Activated T-cell treated with anti-CD3 and anti-CD28 coated beads, Interleukin-2, amount 50 U/mL, for 72 hours (primary cell): ENCODE results near the gene POLR1B. TPM values are rescaled to one million over a fixed set of nuclear protein-coding genes. Genes with fewer than 3 reads are reported as not detected.
A peak's percentile ranks its signal among the peaks of the same experiment; 100 is the strongest.
"Not testable (repeated sequence)": the region's sequence is repeated elsewhere in the genome, so short reads cannot be mapped to it uniquely, and the experiment has no call there.

Experiments
- ATAC-seq, 2 donors: fragments of 150-1000 bp; cut with Tn5 transposase; replicated peaks in 1 of 2; 2 replicates each; pipeline ENCODE4 v1.10.0; 2021; ENCODE audit warnings: moderate library complexity in 2 of 2, mild to moderate bottlenecking in 1 of 2
- DNase-seq, 2 donors: peaks; one replicate each; pipeline ENCODE4 v3.0.0; 2021 to 2022; ENCODE audit warnings: mixed read lengths in 1 of 2
- H3K27ac Mint-ChIP-seq: one replicate; pipeline ENCODE4 v1.8.0; 2022; ENCODE audit warnings: mild to moderate bottlenecking, moderate library complexity, mixed read lengths
- H3K27me3 Mint-ChIP-seq: one replicate; pipeline ENCODE4 v1.8.0; 2022; ENCODE audit warnings: low read depth, mixed read lengths
- H3K36me3 Mint-ChIP-seq, 2 donors: one replicate each; pipeline ENCODE4 v1.8.0; 2022; ENCODE audit warnings: mixed read lengths in 2 of 2, mild to moderate bottlenecking in 1 of 2; ENCODE audit not compliant: insufficient read depth in 2 of 2
- H3K4me1 Mint-ChIP-seq: one replicate; pipeline ENCODE4 v1.8.0; 2022; ENCODE audit warnings: low read depth, mixed read lengths
- H3K4me3 Mint-ChIP-seq, 2 donors: one replicate each; pipeline ENCODE4 v1.8.0; 2022; ENCODE audit warnings: mild to moderate bottlenecking in 2 of 2, mixed read lengths in 2 of 2, moderate library complexity in 2 of 2
- H3K9me3 Mint-ChIP-seq, 2 donors: one replicate each; pipeline ENCODE4 v1.8.0; 2022; ENCODE audit warnings: mixed read lengths in 2 of 2
- total RNA-seq, 2 donors: library from RNA; stranded (reverse); gene quantifications; one replicate each; pipeline ENCODE4 v1.2.3, GENCODE V29; 2022

The POLR1B gene
- total RNA-seq, result 10 to 100 TPM; 39.3 to 45.3 TPM

DNA sequence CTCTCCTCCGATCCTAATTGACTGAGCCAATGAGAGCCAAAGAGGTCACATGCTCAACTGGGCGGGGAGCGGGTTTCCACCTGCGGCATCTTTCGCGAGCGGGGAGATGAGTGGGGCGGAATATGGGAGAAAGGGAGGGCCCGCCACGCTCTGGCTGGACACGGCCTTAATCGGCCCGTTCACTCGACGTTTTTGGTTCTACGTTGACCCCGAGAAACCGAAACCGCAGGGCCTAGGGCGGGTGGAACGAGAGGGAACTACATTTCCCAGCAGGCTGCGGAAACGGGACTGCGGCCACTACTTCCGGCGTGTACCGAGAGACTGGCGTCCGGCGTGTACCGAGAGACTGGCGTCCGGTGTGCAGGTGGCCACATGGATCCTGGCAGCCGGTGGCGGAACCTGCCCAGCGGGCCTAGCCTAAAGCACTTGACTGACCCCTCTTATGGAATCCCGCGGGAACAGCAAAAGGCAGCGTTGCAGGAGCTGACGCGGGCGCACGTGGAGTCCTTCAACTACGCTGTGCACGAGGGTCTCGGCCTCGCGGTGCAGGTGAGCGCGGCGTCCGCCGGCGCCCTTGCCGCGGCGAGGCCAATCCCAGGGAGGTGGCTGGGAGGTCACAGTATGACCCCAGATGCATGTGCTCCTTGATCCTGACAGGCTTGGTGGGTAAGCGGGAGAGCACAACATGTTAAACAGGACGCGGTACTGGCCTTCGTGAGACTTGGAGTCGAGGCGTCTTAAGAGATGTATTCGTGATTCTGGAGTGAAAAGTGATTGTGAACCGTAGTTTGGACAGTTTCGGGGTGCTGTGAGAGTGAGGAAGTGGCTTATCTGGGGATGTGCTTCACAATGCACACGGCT, at the start of gene POLR1B:
TSS of gene POLR1B (plus strand) at position 343 of the 861 bp plus-strand sequence. CDS start at position 373, 30 bp downstream.
- Mint-ChIP-seq H3K4me1 (peaks cover 10% of the 10 kb centered on the region), H3K36me3 (peaks cover 3 to 7% of the 10 kb centered on the region in 2 donors), H3K9me3 (no peaks in the 10 kb centered on the region), H3K4me3 (no peak within 1 kb of the TSS), H3K27me3 (no peaks in the 10 kb centered on the region), H3K27ac (no peak within 1 kb of the TSS)
- peak; percentile 86 to 87 for ATAC-seq
- peak; percentile 84 to 85 for DNase-seq

GRCh38 chr2:112493048-112493447, 49.2 kb upstream of the POLR1B start:
- Mint-ChIP-seq H3K36me3 (peaks cover 0 to 1% of the 10 kb centered on the region in 2 donors), H3K9me3 (no peaks in the 10 kb centered on the region), H3K27me3 (no peaks in the 10 kb centered on the region), H3K27ac (no peak overlapping the region), H3K4me3 (no peak overlapping the region), H3K4me1 (no peaks in the 10 kb centered on the region)
- ATAC-seq (no peak), DNase-seq (no peak)

- no peaks in the 10 kb centered on the region for H3K27me3 Mint-ChIP-seq
- DNase-seq (no peak), ATAC-seq (no peak)
- H3K36me3 Mint-ChIP-seq, result peaks cover 0 to 1% of the 10 kb centered on the region in 2 donors
- H3K9me3 Mint-ChIP-seq, result no peaks in the 10 kb centered on the region
- H3K4me3 Mint-ChIP-seq, result no peak overlapping the region
- H3K4me1 Mint-ChIP-seq, result no peaks in the 10 kb centered on the region
- H3K27ac Mint-ChIP-seq, result no peak overlapping the region
These were observed 48.2 kb upstream of the POLR1B start for GRCh38 chr2:112493858-112494648.

GRCh38 chr2:112494828-112495227, 47.4 kb upstream of the POLR1B start:
- Mint-ChIP-seq H3K27ac (no peak overlapping the region), H3K27me3 (no peaks in the 10 kb centered on the region), H3K9me3 (no peaks in the 10 kb centered on the region), H3K4me3 (no peak overlapping the region), H3K36me3 (peaks cover 0 to 2% of the 10 kb centered on the region in 2 donors), H3K4me1 (no peaks in the 10 kb centered on the region)
- DNase-seq (no peak), ATAC-seq (no peak)

GRCh38 chr2:112495878-112496277, 46.4 kb upstream of the POLR1B start:
- H3K4me3 Mint-ChIP-seq, DNase-seq, H3K27ac Mint-ChIP-seq, H3K36me3 Mint-ChIP-seq, ATAC-seq, H3K4me1 Mint-ChIP-seq, H3K27me3 Mint-ChIP-seq, H3K9me3 Mint-ChIP-seq: not testable (repeated sequence)

DNA sequence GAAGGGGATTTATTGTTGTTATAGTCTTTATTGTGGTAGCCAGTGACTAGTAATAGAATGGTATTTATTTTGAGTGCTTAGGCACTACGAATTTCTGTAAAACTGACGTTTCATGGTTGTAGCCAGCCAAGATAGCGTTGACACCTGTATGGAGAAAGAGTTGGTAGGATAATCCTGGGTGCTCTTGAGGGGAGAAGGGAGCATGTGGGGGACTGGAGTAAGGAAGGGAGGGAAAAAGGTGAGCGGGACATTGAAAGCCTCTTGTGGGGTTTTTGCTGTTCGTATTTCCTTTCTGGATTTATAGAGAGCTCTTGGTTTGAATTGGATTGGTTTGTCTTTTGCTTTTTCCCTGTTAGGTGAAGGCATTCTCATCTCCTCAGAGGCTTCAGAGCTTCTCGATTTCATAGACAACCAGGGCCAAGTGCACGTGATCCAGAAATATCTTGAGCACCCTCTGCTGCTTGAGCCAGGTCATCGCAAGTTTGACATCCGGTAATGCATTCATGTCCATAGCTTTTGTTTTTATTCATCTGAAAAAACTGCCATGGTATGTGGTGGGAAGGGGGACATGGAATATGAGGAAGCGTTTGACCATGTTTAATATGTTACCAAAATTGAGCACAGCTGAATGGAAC, 41.3 kb upstream of the POLR1B start:
- H3K4me3 Mint-ChIP-seq, H3K9me3 Mint-ChIP-seq: not testable (repeated sequence)
- ATAC-seq, result peak; percentile 51 to 55

DNA sequence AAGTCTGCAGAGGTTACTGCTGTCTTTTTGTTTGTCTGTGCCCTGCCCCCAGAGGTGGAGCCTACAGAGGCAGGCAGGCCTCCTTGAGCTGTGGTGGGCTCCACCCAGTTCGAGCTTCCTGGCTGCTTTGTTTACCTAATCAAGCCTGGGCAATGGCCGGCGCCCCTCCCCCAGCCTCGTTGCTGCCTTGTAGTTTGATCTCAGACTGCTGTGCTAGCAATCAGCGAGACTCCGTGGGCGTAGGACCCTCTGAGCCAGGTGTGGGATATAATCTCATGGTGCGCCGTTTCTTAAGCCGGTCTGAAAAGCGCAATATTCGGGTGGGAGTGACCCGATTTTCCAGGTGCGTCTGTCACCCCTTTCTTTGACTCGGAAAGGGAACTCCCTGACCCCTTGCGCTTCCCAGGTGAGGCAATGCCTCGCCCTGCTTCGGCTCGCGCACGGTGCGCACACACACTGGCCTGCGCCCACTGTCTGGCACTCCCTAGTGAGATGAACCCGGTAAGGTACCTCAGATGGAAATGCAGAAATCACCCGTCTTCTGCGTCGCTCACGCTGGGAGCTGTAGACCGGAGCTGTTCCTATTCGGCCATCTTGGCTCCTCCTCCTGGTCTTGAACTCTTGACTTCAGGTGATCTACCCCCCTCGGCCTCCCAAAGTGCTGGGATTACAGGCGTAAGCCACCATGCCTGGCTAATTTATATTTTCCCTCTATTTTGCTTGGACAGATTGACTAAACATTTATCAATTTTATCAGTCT, 32.8 kb upstream of the POLR1B start:
- H3K4me1 Mint-ChIP-seq, H3K27me3 Mint-ChIP-seq, H3K4me3 Mint-ChIP-seq, H3K27ac Mint-ChIP-seq, DNase-seq, ATAC-seq, H3K9me3 Mint-ChIP-seq: not testable (repeated sequence)
- peaks cover 3 to 12% of the 10 kb centered on the region in 2 donors for H3K36me3 Mint-ChIP-seq

More for the DNA sequence above, 41.3 kb upstream of the POLR1B start:
- not testable (repeated sequence) for H3K27ac Mint-ChIP-seq, H3K27me3 Mint-ChIP-seq, DNase-seq, H3K36me3 Mint-ChIP-seq, H3K4me1 Mint-ChIP-seq

DNA sequence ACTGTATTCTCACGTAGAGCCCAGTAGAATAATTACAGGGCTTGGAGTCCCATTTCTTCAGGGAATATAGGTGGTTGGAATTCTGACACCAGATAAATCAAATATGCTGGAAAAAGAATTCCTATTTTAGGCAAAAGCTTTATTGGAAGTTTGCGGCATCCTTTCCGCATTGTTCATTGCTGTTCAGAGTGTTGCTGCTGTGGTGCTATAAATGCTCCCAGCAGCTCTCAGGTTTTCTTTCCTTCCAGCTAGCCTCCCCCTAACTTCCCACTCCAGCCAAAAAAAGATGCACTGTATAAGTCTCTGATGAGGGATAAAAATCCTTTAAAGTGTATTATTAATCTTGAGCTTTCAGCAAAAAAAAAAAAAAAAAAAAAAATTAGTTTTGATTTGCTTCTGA, 25.5 kb upstream of the POLR1B start:
- no peaks in the 10 kb centered on the region for H3K27me3 Mint-ChIP-seq
- no peak overlapping the region for H3K4me3 Mint-ChIP-seq
- no peak for DNase-seq
- no peak for ATAC-seq
- no peaks in the 10 kb centered on the region for H3K4me1 Mint-ChIP-seq
- no peak overlapping the region for H3K27ac Mint-ChIP-seq
- H3K9me3 Mint-ChIP-seq, result no peaks in the 10 kb centered on the region
- peaks cover 12 to 22% of the 10 kb centered on the region in 2 donors for H3K36me3 Mint-ChIP-seq

DNA sequence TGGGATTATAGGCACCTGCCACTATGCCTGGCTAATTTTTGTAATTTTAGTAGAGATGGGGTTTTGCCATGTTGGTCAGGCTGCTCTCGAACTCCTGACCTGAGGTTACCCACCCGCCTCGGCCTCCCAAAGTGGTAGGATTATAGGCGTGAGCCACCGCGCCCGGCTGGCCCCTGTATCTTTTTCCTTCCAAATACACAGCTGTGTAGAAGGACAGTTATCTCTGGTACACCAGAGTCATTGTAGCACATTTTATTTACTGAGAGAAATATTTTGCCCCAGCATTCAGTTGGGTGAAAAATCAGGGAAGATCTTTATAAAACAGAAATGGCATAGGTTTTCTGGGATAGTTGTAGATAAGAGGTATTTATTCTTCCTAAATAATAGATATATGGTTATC, 23.5 kb upstream of the POLR1B start:
- DNase-seq (no peak), ATAC-seq (no peak)
- peaks cover 16 to 33% of the 10 kb centered on the region in 2 donors for H3K36me3 Mint-ChIP-seq
- no peak overlapping the region for H3K27ac Mint-ChIP-seq
- no peaks in the 10 kb centered on the region for H3K9me3 Mint-ChIP-seq
- no peaks in the 10 kb centered on the region for H3K4me1 Mint-ChIP-seq
- H3K4me3 Mint-ChIP-seq, result no peak overlapping the region
- H3K27me3 Mint-ChIP-seq, result no peaks in the 10 kb centered on the region

GRCh38 chr2:112519506-112519905, 22.8 kb upstream of the POLR1B start:
- no peak overlapping the region for H3K4me3 Mint-ChIP-seq
- peaks cover 15 to 30% of the 10 kb centered on the region in 2 donors for H3K36me3 Mint-ChIP-seq
- no peaks in the 10 kb centered on the region for H3K9me3 Mint-ChIP-seq
- no peaks in the 10 kb centered on the region for H3K4me1 Mint-ChIP-seq
- DNase-seq, result no peak
- no peaks in the 10 kb centered on the region for H3K27me3 Mint-ChIP-seq
- ATAC-seq, result no peak
- H3K27ac Mint-ChIP-seq, result no peak overlapping the region

- Mint-ChIP-seq H3K9me3 (no peaks in the 10 kb centered on the region), H3K27me3 (no peaks in the 10 kb centered on the region), H3K27ac (no peak overlapping the region), H3K4me3 (no peak overlapping the region), H3K4me1 (no peaks in the 10 kb centered on the region), H3K36me3 (peaks cover 13 to 25% of the 10 kb centered on the region in 2 donors)
- no peak for ATAC-seq
- DNase-seq, result no peak
These were observed 22.0 kb upstream of the POLR1B start for GRCh38 chr2:112520234-112520783.

DNA sequence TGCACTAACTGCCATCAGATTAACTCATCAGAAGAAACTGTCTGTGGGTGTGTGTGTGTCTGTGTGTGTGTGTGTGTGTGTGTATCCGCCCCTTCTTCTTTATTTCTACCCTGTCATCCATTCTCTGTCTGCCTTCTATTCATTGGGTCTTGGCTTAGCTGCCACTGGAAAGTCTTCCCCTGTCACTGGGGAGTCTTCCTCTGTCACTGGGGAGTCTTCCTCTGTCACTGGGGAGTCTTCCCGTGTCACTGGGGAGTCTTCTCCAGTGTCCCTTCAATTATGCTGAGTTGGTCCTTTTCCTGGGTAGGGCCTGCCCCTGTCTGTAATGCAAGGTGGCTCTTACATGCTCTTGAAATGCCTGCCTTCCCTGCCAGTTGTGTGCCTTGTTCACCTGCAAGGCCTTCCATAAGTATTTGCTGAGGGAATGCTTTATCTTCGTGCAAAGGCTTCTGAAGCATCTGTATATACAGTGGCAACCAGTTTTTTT, 18.9 kb upstream of the POLR1B start:
- Mint-ChIP-seq H3K27me3 (no peaks in the 10 kb centered on the region), H3K9me3 (no peaks in the 10 kb centered on the region), H3K4me3 (no peak overlapping the region), H3K27ac (no peak overlapping the region), H3K4me1 (no peaks in the 10 kb centered on the region), H3K36me3 (peaks cover 19 to 27% of the 10 kb centered on the region in 2 donors)
- DNase-seq (no peak), ATAC-seq (no peak)
